Neural cell (in vitro differentiated cells): ENCODE measurements around the gene SARS1. TPM values are rescaled to one million over a fixed set of nuclear protein-coding genes. Genes with fewer than 3 reads are reported as not detected.

Source experiments
- H2AFZ ChIP-seq: fragments of 200-600, 300-800 bp; sonication (generic), shearing (Covaris generic); 2 replicates; pipeline ENCODE4 v1.6.0; 2014; ENCODE audit warnings: low read depth, mild to moderate bottlenecking, antibody characterized with exemption, low read length, moderate library complexity
- H3F3A ChIP-seq: fragments of 200-600 bp; shearing (Covaris generic); 2 replicates; pipeline ENCODE4 v1.6.1; 2016; ENCODE audit warnings: mild to moderate bottlenecking, moderate library complexity, mixed read lengths, antibody characterized with exemption, low read length; ENCODE audit not compliant: insufficient read depth, poor library complexity, severe bottlenecking
- H3K27ac ChIP-seq: fragments of 200-600, 300-800 bp; sonication (generic), shearing (Covaris generic); 2 replicates; pipeline ENCODE4 v1.5.1; 2014; ENCODE audit warnings: mild to moderate bottlenecking, low read length, moderate library complexity
- H3K27me3 ChIP-seq: fragments of 300-800, 200-600 bp; sonication (generic), shearing (Covaris generic); 2 replicates; pipeline ENCODE4 v1.6.0; 2014; ENCODE audit warnings: mild to moderate bottlenecking, low read depth, low read length, moderate library complexity; ENCODE audit not compliant: insufficient read depth
- H3K36me3 ChIP-seq: fragments of 300-800, 200-600 bp; sonication (generic), shearing (Covaris generic); 2 replicates; pipeline ENCODE4 v1.5.1; 2014; ENCODE audit warnings: mild to moderate bottlenecking, antibody characterized with exemption, low read length, moderate library complexity; ENCODE audit not compliant: insufficient read depth
- H3K4me2 ChIP-seq: fragments of 300-800, 200-600 bp; sonication (generic), shearing (Covaris generic); 2 replicates; pipeline ENCODE4 v1.6.0; 2014; ENCODE audit warnings: mild to moderate bottlenecking, low read length
- H3K4me3 ChIP-seq: fragments of 300-800, 200-600 bp; sonication (generic), shearing (Covaris generic); 2 replicates; pipeline ENCODE4 v1.5.1; 2014; ENCODE audit warnings: mild to moderate bottlenecking, low read length, moderate library complexity
- H3K79me2 ChIP-seq: fragments of 200-600 bp; shearing (Covaris generic); replicated peaks from 2 replicates; pipeline ENCODE4 v1.6.0; 2014; ENCODE audit warnings: mild to moderate bottlenecking, low read length, moderate library complexity; ENCODE audit not compliant: insufficient read depth
- H3K9ac ChIP-seq: fragments of 300-800, 200-600 bp; sonication (generic), shearing (Covaris generic); 2 replicates; pipeline ENCODE4 v1.6.1; 2016; ENCODE audit warnings: mild to moderate bottlenecking, low read length, mixed read lengths
- H3K9me2 ChIP-seq: fragments of 200-600 bp; shearing (Covaris generic); 2 replicates; pipeline ENCODE4 v1.6.1; 2016; ENCODE audit warnings: mild to moderate bottlenecking, low read length, mixed read lengths; ENCODE audit not compliant: insufficient read depth
- H3K9me3 ChIP-seq: fragments of 200-600, 300-800 bp; sonication (generic), shearing (Covaris generic); 2 replicates; pipeline ENCODE4 v1.6.1; 2016; ENCODE audit warnings: mild to moderate bottlenecking, mixed run types, low read length, moderate library complexity, mixed read lengths
- H4K20me1 ChIP-seq: fragments of 200-600 bp; shearing (Covaris generic); 2 replicates; pipeline ENCODE4 v1.6.1; 2016; ENCODE audit warnings: mild to moderate bottlenecking, mixed run types; ENCODE audit not compliant: insufficient read depth
- CTCF ChIP-seq: fragments of 450-650 bp; IDR thresholded peaks from 2 replicates; pipeline ENCODE4 v1.5.1; 2014; ENCODE audit warnings: antibody characterized with exemption, mild to moderate bottlenecking, moderate library complexity; ENCODE audit not compliant: poor library complexity, severe bottlenecking
- EP300 ChIP-seq: fragments of 450-650 bp; conservative IDR thresholded peaks from 2 replicates; pipeline ENCODE4 v1.6.1; 2014; ENCODE audit warnings: antibody characterized with exemption, mild to moderate bottlenecking, moderate library complexity; ENCODE audit not compliant: poor library complexity, severe bottlenecking
- EZH2 ChIP-seq: fragments of 200-600, 300-800 bp; shearing (Covaris generic), sonication (generic); IDR thresholded peaks from 2 replicates; pipeline ENCODE4 v1.6.1; 2014; ENCODE audit warnings: antibody characterized with exemption, low read length, borderline replicate concordance, mild to moderate bottlenecking; ENCODE audit not compliant: insufficient read depth, poor library complexity, severe bottlenecking
- MXI1 ChIP-seq: fragments of 450-650 bp; conservative IDR thresholded peaks from 2 replicates; pipeline ENCODE4 v1.6.1; 2014; ENCODE audit warnings: antibody characterized with exemption, mild to moderate bottlenecking; ENCODE audit not compliant: poor library complexity, severe bottlenecking
- POLR2AphosphoS5 ChIP-seq: IDR thresholded peaks from 2 replicates; pipeline ENCODE4 v1.6.1; 2012
- RAD21 ChIP-seq: fragments of 450-650 bp; conservative IDR thresholded peaks from 2 replicates; pipeline ENCODE4 v1.6.1; 2014; ENCODE audit warnings: antibody characterized with exemption, mild to moderate bottlenecking, moderate library complexity
- REST ChIP-seq: IDR thresholded peaks from 2 replicates; pipeline ENCODE4 v1.6.1; 2012; ENCODE audit warnings: borderline replicate concordance
- SMC3 ChIP-seq: fragments of 450-650 bp; conservative IDR thresholded peaks from 2 replicates; pipeline ENCODE4 v1.6.1; 2014; ENCODE audit warnings: antibody characterized with exemption, mild to moderate bottlenecking, moderate library complexity; ENCODE audit not compliant: poor library complexity
- TAF1 ChIP-seq: IDR thresholded peaks from 2 replicates; pipeline ENCODE4 v1.6.1; 2012; ENCODE audit warnings: low read depth
- polyA plus RNA-seq: library from polyadenylated mRNA; depleted of rRNA; stranded (reverse); fragments of >200 nt; gene quantifications from 2 replicates; pipeline ENCODE4 v1.2.3, GENCODE V29; 2014

SARS1 gene
- polyA plus RNA-seq, 1 donor from 2014 or later: 281 TPM

- H3K9me3 ChIP-seq: no peaks in the 10 kb centered on the region
- H3K27ac ChIP-seq: no peak overlapping the region
- H3K79me2 ChIP-seq: no peaks in the 10 kb centered on the region
- peaks cover 20% of the 10 kb centered on the region for H3K36me3 ChIP-seq
- no peaks in the 10 kb centered on the region for H3K27me3 ChIP-seq
- no peaks in the 10 kb centered on the region for H4K20me1 ChIP-seq
- TF ChIP-seq CTCF: no peak
- TF ChIP-seq MXI1: no peak
- no peak for TF ChIP-seq EP300
- no peak for TF ChIP-seq RAD21
- no peak for TF ChIP-seq SMC3
- TF ChIP-seq REST: no peak
- no peak for TF ChIP-seq EZH2
- no peak for TF ChIP-seq POLR2AphosphoS5
- no peak for TF ChIP-seq TAF1
- H3K4me2 ChIP-seq: no peak overlapping the region
- H3F3A ChIP-seq: no peaks in the 10 kb centered on the region
- H3K9ac ChIP-seq: no peak overlapping the region
- no peaks in the 10 kb centered on the region for H3K9me2 ChIP-seq
- H3K4me3 ChIP-seq: no peak overlapping the region
- H2AFZ ChIP-seq: no peak overlapping the region
Observed at GRCh38 chr1:109238382-109238781, 24.7 kb downstream of the SARS1 start.

GRCh38 chr1:109239047-109239408 is 25.3 kb downstream of the SARS1 start:
- Histone ChIP-seq H3K27me3 (no peaks in the 10 kb centered on the region), H3F3A (no peaks in the 10 kb centered on the region), H4K20me1 (no peaks in the 10 kb centered on the region), H3K27ac (no peak overlapping the region), H3K9me3 (no peaks in the 10 kb centered on the region), H3K36me3 (peaks cover 20% of the 10 kb centered on the region), H3K9me2 (no peaks in the 10 kb centered on the region), H3K79me2 (no peaks in the 10 kb centered on the region), H2AFZ (no peak overlapping the region), H3K4me2 (no peak overlapping the region), H3K9ac (no peak overlapping the region), H3K4me3 (no peak overlapping the region)
- no peak for TF ChIP-seq TAF1
- TF ChIP-seq EP300: no peak
- no peak for TF ChIP-seq CTCF
- no peak for TF ChIP-seq RAD21
- no peak for TF ChIP-seq REST
- no peak for TF ChIP-seq EZH2
- TF ChIP-seq SMC3: no peak
- TF ChIP-seq POLR2AphosphoS5: no peak
- TF ChIP-seq MXI1: no peak
